ENCODE measurements around the gene CFTR.
A peak's percentile ranks its signal among the peaks of the same experiment; 100 is the strongest.

The CFTR gene

DNA sequence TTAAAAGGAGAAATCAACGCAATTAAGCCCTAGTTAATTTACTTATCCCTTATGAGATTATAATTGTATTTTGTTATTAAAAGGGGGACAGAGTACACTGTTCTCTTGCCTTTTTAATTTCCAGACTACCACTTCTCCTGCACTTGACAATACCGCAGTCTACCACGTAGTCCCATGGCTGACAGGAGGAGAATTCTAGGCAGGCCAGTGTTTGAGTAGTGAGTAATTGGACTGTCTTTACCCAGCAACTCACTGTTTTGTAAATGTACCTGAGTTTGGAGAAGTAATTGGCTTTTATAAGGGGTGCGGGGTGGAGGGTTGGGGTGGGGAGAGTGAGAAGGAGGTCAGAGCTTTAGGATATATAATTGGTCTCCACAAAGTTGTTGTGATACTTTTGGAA, 85.4 kb downstream of the CFTR start:
- no peaks in the 10 kb centered on the region for H3K36me3 ChIP-seq
- TF ChIP-seq Cebpa-rat (IDR thresholded peaks at IDR 0.05) = no peak

DNA sequence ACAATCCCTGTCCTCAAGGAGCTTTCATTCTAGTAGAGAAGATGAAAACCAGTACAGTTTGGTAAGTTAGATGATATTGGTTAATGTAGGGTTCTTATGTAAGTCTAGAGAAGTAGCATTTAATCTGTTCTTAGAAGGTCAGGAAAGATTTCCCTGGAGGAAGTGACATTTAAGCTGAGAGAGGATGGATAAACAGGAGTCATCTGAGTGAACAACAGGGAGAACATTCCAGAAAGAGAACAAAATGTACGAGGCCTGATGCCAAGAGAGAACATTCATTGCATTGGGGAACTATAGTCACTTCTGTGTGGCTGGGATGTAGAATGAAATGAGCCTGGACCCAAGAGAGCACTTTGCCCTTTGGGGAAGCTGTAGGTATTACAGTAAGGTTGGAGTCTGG, 88.0 kb downstream of the CFTR start:
- H3K27ac ChIP-seq = no peak overlapping the region
- no peak for TF ChIP-seq Cebpa-rat (IDR thresholded peaks at IDR 0.05)
- no peaks in the 10 kb centered on the region for H3K9me3 ChIP-seq (replicated peaks in 1 of 11)
- no peak overlapping the region for H3K4me2 ChIP-seq
- no peaks in the 10 kb centered on the region for H3K4me1 ChIP-seq
- no peaks in the 10 kb centered on the region for H3K27me3 ChIP-seq
- H4K20me1 ChIP-seq = no peaks in the 10 kb centered on the region
- no peak overlapping the region for H3K4me3 ChIP-seq
- H3K36me3 ChIP-seq = no peaks in the 10 kb centered on the region
- no peak overlapping the region for H3K9ac ChIP-seq

More for the DNA sequence above, 85.4 kb downstream of the CFTR start:
- H3K9ac ChIP-seq = no peak overlapping the region
- H3K27me3 ChIP-seq = no peaks in the 10 kb centered on the region
- H3K9me3 ChIP-seq (replicated peaks in 1 of 11) = no peaks in the 10 kb centered on the region
- no peak overlapping the region for H3K4me3 ChIP-seq
- no peak overlapping the region for H3K27ac ChIP-seq
- H3K4me1 ChIP-seq = no peaks in the 10 kb centered on the region
- H3K4me2 ChIP-seq = no peak overlapping the region
- H4K20me1 ChIP-seq = no peaks in the 10 kb centered on the region

DNA sequence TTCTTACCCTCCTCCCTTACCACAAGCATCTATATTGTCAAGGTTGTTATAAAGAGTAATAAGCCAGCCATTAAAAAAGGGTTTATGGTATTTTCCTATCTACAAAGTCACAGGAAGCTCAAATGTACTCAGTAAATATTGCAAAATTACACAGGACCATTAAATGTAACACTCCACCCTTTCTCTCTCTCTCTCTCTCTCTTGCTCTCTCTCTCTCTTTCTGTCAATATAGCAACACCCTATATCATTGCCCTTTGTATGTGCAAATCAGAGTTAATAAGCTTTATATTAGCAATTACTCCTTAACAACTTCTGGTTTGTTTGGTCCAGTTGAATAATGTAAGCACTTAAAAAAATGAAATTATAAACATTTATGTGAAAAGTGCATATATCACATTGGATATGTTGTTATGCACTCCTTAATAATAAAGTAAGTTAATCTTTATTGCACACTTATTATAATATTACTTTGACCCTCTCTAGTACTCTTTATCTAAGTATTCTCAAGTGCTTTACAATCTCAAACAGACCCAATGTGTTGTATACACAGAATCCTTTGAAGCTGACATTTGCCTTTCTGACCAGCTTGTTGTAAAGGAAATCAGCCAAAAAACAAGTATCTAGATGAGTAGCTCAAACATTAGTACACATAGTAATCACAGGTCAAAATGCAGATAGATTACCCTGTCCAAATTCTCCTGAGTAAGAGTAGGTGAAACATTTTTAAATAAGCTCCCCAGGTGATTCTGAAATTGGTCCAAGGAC, 93.2 kb downstream of the CFTR start:
- no peaks in the 10 kb centered on the region for H3K4me1 ChIP-seq
- TF ChIP-seq Cebpa-rat (IDR thresholded peaks at IDR 0.05) = no peak
- H4K20me1 ChIP-seq = no peaks in the 10 kb centered on the region
- H3K27me3 ChIP-seq = no peaks in the 10 kb centered on the region
- no peaks in the 10 kb centered on the region for H3K36me3 ChIP-seq
- no peak overlapping the region for H3K27ac ChIP-seq
- H3K9me3 ChIP-seq (replicated peaks in 1 of 11) = no peaks in the 10 kb centered on the region
- H3K4me2 ChIP-seq = no peak overlapping the region
- no peak overlapping the region for H3K4me3 ChIP-seq
- H3K9ac ChIP-seq = no peak overlapping the region

DNA sequence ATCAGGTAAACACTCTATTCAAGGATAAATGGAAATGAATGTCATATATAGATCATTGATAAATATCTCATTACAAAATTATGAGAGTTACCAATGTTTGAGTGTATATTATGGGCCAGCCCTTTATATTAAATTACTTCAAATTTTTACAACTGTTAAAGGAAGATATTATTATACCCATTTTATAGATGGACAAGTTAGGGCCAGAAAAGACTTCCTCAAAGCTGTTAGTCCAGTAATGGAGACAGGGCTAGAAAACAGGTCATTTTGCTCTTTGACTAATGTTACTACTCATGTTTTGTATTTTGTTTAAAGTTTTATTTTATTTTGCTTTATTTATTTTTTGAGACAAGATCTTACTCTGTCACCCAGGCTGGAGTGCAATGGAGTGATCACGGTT, 101.6 kb downstream of the CFTR start:
- no peak overlapping the region for H3K9ac ChIP-seq
- H3K4me2 ChIP-seq = no peak overlapping the region
- no peaks in the 10 kb centered on the region for H3K36me3 ChIP-seq
- no peaks in the 10 kb centered on the region for H3K4me1 ChIP-seq
- H3K27me3 ChIP-seq = no peaks in the 10 kb centered on the region
- H3K27ac ChIP-seq = no peak overlapping the region
- no peak for TF ChIP-seq Cebpa-rat (IDR thresholded peaks at IDR 0.05)
- no peaks in the 10 kb centered on the region for H3K9me3 ChIP-seq (replicated peaks in 1 of 11)
- no peaks in the 10 kb centered on the region for H4K20me1 ChIP-seq
- H3K4me3 ChIP-seq = no peak overlapping the region

DNA sequence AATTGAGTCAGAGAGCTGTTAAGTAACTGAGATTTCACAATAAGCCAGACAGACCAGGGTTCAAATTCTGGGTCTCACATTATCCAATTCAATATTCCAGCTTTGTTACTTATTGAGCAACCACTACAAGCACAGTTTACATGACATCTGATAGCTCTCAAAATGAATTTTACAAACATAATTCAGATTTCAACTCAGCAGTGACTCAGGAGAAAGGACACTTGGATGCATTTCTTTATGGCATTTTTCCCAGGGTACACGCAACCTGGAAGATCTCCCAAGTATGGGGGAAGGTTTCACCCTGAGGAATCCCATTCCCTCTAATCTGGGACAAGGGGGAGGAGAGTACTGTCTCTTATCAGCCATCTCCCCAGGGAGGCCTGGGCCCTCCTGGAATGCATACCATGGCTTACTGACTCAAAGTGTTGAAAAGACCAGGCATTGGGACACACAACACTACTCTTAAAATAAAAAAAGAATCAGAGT, 102.4 kb downstream of the CFTR start:
- Histone ChIP-seq H3K27me3 (no peaks in the 10 kb centered on the region), H3K27ac (no peak overlapping the region), H3K4me3 (no peak overlapping the region), H3K4me2 (no peak overlapping the region), H4K20me1 (no peaks in the 10 kb centered on the region), H3K9me3 (replicated peaks in 1 of 11) (no peaks in the 10 kb centered on the region), H3K36me3 (no peaks in the 10 kb centered on the region), H3K9ac (no peak overlapping the region), H3K4me1 (no peaks in the 10 kb centered on the region)
- TF ChIP-seq Cebpa-rat (IDR thresholded peaks at IDR 0.05) = no peak

DNA sequence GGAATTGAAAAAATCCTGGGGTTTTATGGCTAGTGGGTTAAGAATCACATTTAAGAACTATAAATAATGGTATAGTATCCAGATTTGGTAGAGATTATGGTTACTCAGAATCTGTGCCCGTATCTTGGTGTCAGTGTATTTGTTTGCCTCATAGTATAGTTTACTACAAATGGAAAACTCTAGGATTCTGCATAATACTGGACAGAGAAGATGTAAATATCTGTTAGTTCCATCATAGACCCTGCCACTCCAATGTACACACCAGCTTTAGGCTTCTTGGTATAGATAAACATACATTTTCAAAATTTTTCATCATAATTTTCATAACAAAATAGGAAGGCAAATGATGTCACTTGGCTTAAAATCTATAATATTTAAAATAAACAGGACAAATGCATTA, 108.1 kb downstream of the CFTR start:
- no peak overlapping the region for H3K4me3 ChIP-seq
- no peaks in the 10 kb centered on the region for H4K20me1 ChIP-seq
- H3K4me2 ChIP-seq = peak overlapping the region in 3 of 11 experiments; percentile 0 to 30 (median 2); a peak in 1 of 22 replicates
- no peak for TF ChIP-seq Cebpa-rat (IDR thresholded peaks at IDR 0.05)
- H3K36me3 ChIP-seq = no peaks in the 10 kb centered on the region
- no peaks in the 10 kb centered on the region for H3K9me3 ChIP-seq (replicated peaks in 1 of 11)
- peaks cover 0 to 8% (median 0%) of the 10 kb centered on the region in 10 experiments; a peak in 4 of 20 replicates for H3K4me1 ChIP-seq
- no peaks in the 10 kb centered on the region for H3K27me3 ChIP-seq
- H3K27ac ChIP-seq = no peak overlapping the region
- H3K9ac ChIP-seq = no peak overlapping the region

DNA sequence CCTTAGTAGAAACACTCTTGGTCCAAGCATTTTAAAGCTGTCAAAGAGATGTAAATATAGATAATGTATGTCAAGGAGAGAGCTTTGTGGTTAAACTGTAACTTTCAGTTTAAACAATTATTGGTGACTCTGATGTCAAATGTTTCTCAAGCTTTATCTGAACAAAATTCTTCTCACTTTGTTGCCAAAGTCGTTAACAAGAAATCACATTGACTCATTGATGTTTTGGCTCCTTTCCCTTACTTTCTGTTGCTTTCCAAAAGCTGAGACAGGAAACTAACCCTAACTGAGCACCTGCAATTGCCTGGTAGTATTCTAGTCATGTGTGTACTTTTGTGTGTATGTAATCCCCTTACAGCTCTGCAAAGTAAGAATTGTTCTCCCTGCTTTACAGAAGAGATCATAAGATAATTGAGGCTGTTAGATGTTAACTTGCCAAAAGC, 108.5 kb downstream of the CFTR start:
- Histone ChIP-seq H3K9ac (no peak overlapping the region), H3K4me3 (no peak overlapping the region), H3K27me3 (no peaks in the 10 kb centered on the region), H3K27ac (no peak overlapping the region), H3K9me3 (replicated peaks in 1 of 11) (no peaks in the 10 kb centered on the region), H3K4me1 (peaks cover 0 to 8% (median 0%) of the 10 kb centered on the region in 10 experiments; a peak in 4 of 20 replicates), H3K4me2 (peak overlapping the region in 3 of 11 experiments; percentile 0 to 30 (median 2); a peak in 2 of 22 replicates), H3K36me3 (no peaks in the 10 kb centered on the region), H4K20me1 (no peaks in the 10 kb centered on the region)
- TF ChIP-seq Cebpa-rat (IDR thresholded peaks at IDR 0.05) = no peak

DNA sequence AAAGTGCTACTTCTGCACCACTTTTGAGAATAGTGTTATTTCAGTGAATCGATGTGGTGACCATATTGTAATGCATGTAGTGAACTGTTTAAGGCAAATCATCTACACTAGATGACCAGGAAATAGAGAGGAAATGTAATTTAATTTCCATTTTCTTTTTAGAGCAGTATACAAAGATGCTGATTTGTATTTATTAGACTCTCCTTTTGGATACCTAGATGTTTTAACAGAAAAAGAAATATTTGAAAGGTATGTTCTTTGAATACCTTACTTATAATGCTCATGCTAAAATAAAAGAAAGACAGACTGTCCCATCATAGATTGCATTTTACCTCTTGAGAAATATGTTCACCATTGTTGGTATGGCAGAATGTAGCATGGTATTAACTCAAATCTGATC, 110.4 kb downstream of the CFTR start:
- Histone ChIP-seq H3K27me3 (no peaks in the 10 kb centered on the region), H3K9ac (no peak overlapping the region), H3K36me3 (no peaks in the 10 kb centered on the region), H3K27ac (no peak overlapping the region), H3K4me2 (no peak overlapping the region), H3K4me3 (no peak overlapping the region), H3K4me1 (peaks cover 0 to 8% (median 0%) of the 10 kb centered on the region in 10 experiments; a peak in 4 of 20 replicates), H4K20me1 (no peaks in the 10 kb centered on the region), H3K9me3 (replicated peaks in 1 of 11) (no peaks in the 10 kb centered on the region)
- no peak for TF ChIP-seq Cebpa-rat (IDR thresholded peaks at IDR 0.05)

DNA sequence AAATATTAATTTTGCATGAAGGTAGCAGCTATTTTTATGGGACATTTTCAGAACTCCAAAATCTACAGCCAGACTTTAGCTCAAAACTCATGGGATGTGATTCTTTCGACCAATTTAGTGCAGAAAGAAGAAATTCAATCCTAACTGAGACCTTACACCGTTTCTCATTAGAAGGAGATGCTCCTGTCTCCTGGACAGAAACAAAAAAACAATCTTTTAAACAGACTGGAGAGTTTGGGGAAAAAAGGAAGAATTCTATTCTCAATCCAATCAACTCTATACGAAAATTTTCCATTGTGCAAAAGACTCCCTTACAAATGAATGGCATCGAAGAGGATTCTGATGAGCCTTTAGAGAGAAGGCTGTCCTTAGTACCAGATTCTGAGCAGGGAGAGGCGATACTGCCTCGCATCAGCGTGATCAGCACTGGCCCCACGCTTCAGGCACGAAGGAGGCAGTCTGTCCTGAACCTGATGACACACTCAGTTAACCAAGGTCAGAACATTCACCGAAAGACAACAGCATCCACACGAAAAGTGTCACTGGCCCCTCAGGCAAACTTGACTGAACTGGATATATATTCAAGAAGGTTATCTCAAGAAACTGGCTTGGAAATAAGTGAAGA, 112.3 kb downstream of the CFTR start:
- Histone ChIP-seq H3K9ac (no peak overlapping the region), H3K9me3 (replicated peaks in 1 of 11) (peaks cover 4 to 16% (median 11%) of the 10 kb centered on the region in 11 experiments; a peak in 15 of 22 replicates), H3K36me3 (no peaks in the 10 kb centered on the region), H3K4me3 (no peak overlapping the region), H3K27me3 (no peaks in the 10 kb centered on the region), H3K4me2 (no peak overlapping the region), H3K27ac (no peak overlapping the region), H4K20me1 (no peaks in the 10 kb centered on the region), H3K4me1 (peaks cover 0 to 8% (median 0%) of the 10 kb centered on the region in 10 experiments; a peak in 4 of 20 replicates)
- no peak for TF ChIP-seq Cebpa-rat (IDR thresholded peaks at IDR 0.05)
